Ramos (cell line): ENCODE measurements around the gene AIPL1.
"Not testable (repeated sequence)": the region's sequence is repeated elsewhere in the genome, so short reads cannot be mapped to it uniquely, and the experiment has no call there.

ENCODE experiments used
- in situ Hi-C: fragments of 300-500 bp; cut with MboI; formaldehyde crosslinking; loops from one replicate; pipeline ENCODE4 v1.14.3; 2022; ENCODE audit warnings: low sequenced_read_pairs; ENCODE audit not compliant: unreplicated experiment

The AIPL1 gene

GRCh38 chr17:6435051-6435450, at the start of gene AIPL1:
TSS of gene AIPL1 (minus strand) at chr17:6435121. CDS start at chr17:6435104, 17 bp downstream.
- in situ Hi-C loops: no loop called here

- in situ Hi-C loops: no loop called here
Observed at GRCh38 chr17:6483507-6483906, 48.6 kb upstream of the AIPL1 start.

GRCh38 chr17:6482796-6483195, 47.9 kb upstream of the AIPL1 start:
- in situ Hi-C loops: not testable (repeated sequence)

GRCh38 chr17:6482105-6482455, 47.2 kb upstream of the AIPL1 start:
- in situ Hi-C loops: no loop called here

GRCh38 chr17:6480303-6480675, 45.4 kb upstream of the AIPL1 start:
- in situ Hi-C loops: no loop called here

GRCh38 chr17:6479622-6480302, 44.8 kb upstream of the AIPL1 start:
- in situ Hi-C loops: no loop called here

GRCh38 chr17:6478486-6478885, 43.6 kb upstream of the AIPL1 start:
- in situ Hi-C loops: no loop called here

GRCh38 chr17:6477831-6478383, 43.0 kb upstream of the AIPL1 start:
- in situ Hi-C loops: no loop called here

GRCh38 chr17:6476810-6477179, 41.9 kb upstream of the AIPL1 start:
- in situ Hi-C loops: no loop called here

- in situ Hi-C loops: no loop called here
Observed at GRCh38 chr17:6476076-6476809, 41.3 kb upstream of the AIPL1 start.

GRCh38 chr17:6475411-6475810, 40.5 kb upstream of the AIPL1 start:
- in situ Hi-C loops: no loop called here

GRCh38 chr17:6474906-6475305, 40.0 kb upstream of the AIPL1 start:
- in situ Hi-C loops: no loop called here

GRCh38 chr17:6474376-6474775, 39.5 kb upstream of the AIPL1 start:
- in situ Hi-C loops: no loop called here

GRCh38 chr17:6473128-6473767, 38.3 kb upstream of the AIPL1 start:
- in situ Hi-C loops: no loop called here

GRCh38 chr17:6472517-6472916, 37.6 kb upstream of the AIPL1 start:
- in situ Hi-C loops: no loop called here

- in situ Hi-C loops: no loop called here
Observed at GRCh38 chr17:6471531-6472465, 36.9 kb upstream of the AIPL1 start.

GRCh38 chr17:6470751-6471521, 36.0 kb upstream of the AIPL1 start:
- in situ Hi-C loops: no loop called here

GRCh38 chr17:6470146-6470718, 35.3 kb upstream of the AIPL1 start:
- in situ Hi-C loops: no loop called here
